ENCODE results near the gene ARHGAP23.

The ARHGAP23 gene

GRCh38 chr17:38560503-38561318, 132.4 kb downstream of the ARHGAP23 start:
- H3K27me3 ChIP-seq (ENCODE audit: control insufficient read depth, insufficient read depth, low read length), result peaks cover 52% of the 10 kb centered on the region
- no peaks in the 10 kb centered on the region for H3K9me3 ChIP-seq (ENCODE audit: control insufficient read depth, insufficient read depth, low read length)
- H3K4me3 ChIP-seq (ENCODE audit: low read length), result no peak overlapping the region
- DNase-seq (ENCODE audit: low read depth, low spot score), result no peak
- H3K36me3 ChIP-seq (ENCODE audit: control insufficient read depth, insufficient read depth, low read length), result no peaks in the 10 kb centered on the region; the same call in 1 of the 2 replicates
- WGBS (ENCODE audit: insufficient coverage, insufficient read length), result no CpG with 5 or more reads among the region's 15 CpGs
- no peak overlapping the region for H3K27ac ChIP-seq (ENCODE audit: low read length)
- H3K4me1 ChIP-seq (ENCODE audit: control insufficient read depth, insufficient read depth, low read length), result peaks cover 9% of the 10 kb centered on the region

- WGBS (ENCODE audit: insufficient coverage, insufficient read length), result no CpG with 5 or more reads among the region's 105 CpGs
- no peak overlapping the region for H3K4me3 ChIP-seq (ENCODE audit: low read length)
- no peaks in the 10 kb centered on the region; the same call in 1 of the 2 replicates for H3K36me3 ChIP-seq (ENCODE audit: control insufficient read depth, insufficient read depth, low read length)
- DNase-seq (ENCODE audit: low read depth, low spot score), result no peak
- H3K4me1 ChIP-seq (ENCODE audit: control insufficient read depth, insufficient read depth, low read length), result peaks cover 9% of the 10 kb centered on the region
- H3K9me3 ChIP-seq (ENCODE audit: control insufficient read depth, insufficient read depth, low read length), result no peaks in the 10 kb centered on the region
- peaks cover 61% of the 10 kb centered on the region for H3K27me3 ChIP-seq (ENCODE audit: control insufficient read depth, insufficient read depth, low read length)
- no peak overlapping the region for H3K27ac ChIP-seq (ENCODE audit: low read length)
Measured at GRCh38 chr17:38561416-38562214, 133.4 kb downstream of the ARHGAP23 start.
